Caco-2 (cell line): Measurements from ENCODE around the gene KCNC1. TPM values are rescaled to one million over a fixed set of nuclear protein-coding genes. Genes with fewer than 3 reads are reported as not detected.
A peak's percentile ranks its signal among the peaks of the same experiment; 100 is the strongest.

Experiments used
- BruUV-seq: library from RNA; stranded (reverse); fragments of 400-500 nt; replicated peaks from 2 replicates; lab custom pipeline; 2021; lab: Mats Ljungman, UMichigan
- CTCF ChIA-PET: fragments of 300-600 bp; sonication (Branson Sonifier 250); formaldehyde crosslinking; loops from one replicate; lab custom pipeline; 2022; ENCODE audit warnings: antibody characterized with exemption; lab: Charles Lee
- POLR2A ChIA-PET: fragments of 300-600 bp; sonication (Branson Sonifier 250); formaldehyde crosslinking; loops from one replicate; lab custom pipeline; 2022; ENCODE audit warnings: antibody characterized with exemption; lab: Charles Lee
- DNase-seq, 2 experiments: peaks; one replicate each; pipeline versions ENCODE4 v3.0.0 to v3.0.0-alpha.2; 2020 to 2022
- H3K27me3 ChIP-seq: replicated peaks from 2 replicates; pipeline ENCODE4 v1.6.0; 2011; ENCODE audit warnings: low read length; ENCODE audit not compliant: control insufficient read depth, insufficient read depth
- H3K36me3 ChIP-seq: 2 replicates; pipeline ENCODE4 v1.5.1; 2011; ENCODE audit warnings: low read length; ENCODE audit not compliant: control insufficient read depth, insufficient read depth
- H3K4me1 ChIP-seq: fragments of 250-450 bp; sonication (Bioruptor Pico); 2 replicates; pipeline ENCODE4 v1.5.1; 2020; ENCODE audit warnings: mild to moderate bottlenecking
- H3K4me3 ChIP-seq: 2 replicates; pipeline ENCODE4 v1.5.1; 2011; ENCODE audit warnings: low read depth, mild to moderate bottlenecking, control low read depth, low read length
- H3K9me3 ChIP-seq: fragments of 250-450 bp; sonication (Bioruptor Pico); 2 replicates; pipeline ENCODE4 v1.5.1; 2020; ENCODE audit warnings: mild to moderate bottlenecking, moderate library complexity
- H3K27ac Mint-ChIP-seq: one replicate; pipeline ENCODE4 v1.8.0; 2022; ENCODE audit warnings: mixed read lengths; ENCODE audit not compliant: unreplicated experiment
- H3K27me3 Mint-ChIP-seq: one replicate; pipeline ENCODE4 v1.8.0; 2022; ENCODE audit warnings: mixed read lengths; ENCODE audit not compliant: insufficient read depth, unreplicated experiment
- H3K36me3 Mint-ChIP-seq: one replicate; pipeline ENCODE4 v1.8.0; 2022; ENCODE audit warnings: mild to moderate bottlenecking, mixed read lengths; ENCODE audit not compliant: insufficient read depth, unreplicated experiment
- H3K4me1 Mint-ChIP-seq: one replicate; pipeline ENCODE4 v1.8.0; 2022; ENCODE audit warnings: low read depth, mixed read lengths; ENCODE audit not compliant: unreplicated experiment
- H3K4me3 Mint-ChIP-seq: one replicate; pipeline ENCODE4 v1.8.0; 2022; ENCODE audit warnings: mild to moderate bottlenecking, moderate library complexity, mixed read lengths; ENCODE audit not compliant: unreplicated experiment
- H3K9me3 Mint-ChIP-seq: one replicate; pipeline ENCODE4 v1.8.0; 2022; ENCODE audit warnings: mixed read lengths; ENCODE audit not compliant: unreplicated experiment
- CTCF ChIP-seq, 2 experiments: fragments of 200-600 bp in 1 of 2; IDR thresholded peaks; 1 replicate in 1 of 2; 2 replicates in 1 of 2; pipeline versions ENCODE4 v1.5.1 to v1.8.0; 2011 to 2022; ENCODE audit warnings: antibody characterized with exemption in 1 of 2, control low read depth in 1 of 2, inconsistent platforms in 1 of 2, low read depth in 1 of 2, low read length in 1 of 2, mild to moderate bottlenecking in 1 of 2, moderate library complexity in 1 of 2; ENCODE audit not compliant: insufficient read depth in 1 of 2, severe bottlenecking in 1 of 2, unreplicated experiment in 1 of 2
- intact Hi-C: fragments of 100-400 bp; cut with micrococcal nuclease; formaldehyde crosslinking; loops from one replicate; pipeline ENCODE4 v1.10.0; 2022; ENCODE audit not compliant: unreplicated experiment
- total RNA-seq: library from RNA; stranded (reverse); gene quantifications from 2 replicates; pipeline ENCODE4 v1.2.3, GENCODE V29; 2022

KCNC1 gene
- total RNA-seq, 1 experiment from 2014 or later = 0.07 TPM

GRCh38 chr11:17827006-17827405, 92.4 kb downstream of the KCNC1 start:
- peak in 1 of 2 experiments; percentile 10 for DNase-seq

GRCh38 chr11:17828311-17828751, 93.8 kb downstream of the KCNC1 start:
- H3K4me3 ChIP-seq = no peak overlapping the region
- CTCF ChIA-PET = interaction anchor here (0.5 kb wide), 1 partner anchor 93 kb away, joined by 3 read pairs; the partner anchor contains the start of gene KCNC1
- H3K36me3 ChIP-seq = no peaks in the 10 kb centered on the region
- H3K27me3 Mint-ChIP-seq = no peaks in the 10 kb centered on the region
- H3K4me1 ChIP-seq = no peaks in the 10 kb centered on the region
- no peak for TF ChIP-seq CTCF (IDR thresholded peaks at IDR 0.05; ENCODE audit: insufficient read depth in 1 of 2, low read depth in 1 of 2, low read length in 1 of 2, severe bottlenecking in 1 of 2, unreplicated experiment in 1 of 2)
- no peaks in the 10 kb centered on the region for H3K9me3 ChIP-seq
- DNase-seq = no peak
- no peak overlapping the region for H3K4me3 Mint-ChIP-seq
- H3K36me3 Mint-ChIP-seq = no peaks in the 10 kb centered on the region
- H3K27ac Mint-ChIP-seq = no peak overlapping the region
- no peaks in the 10 kb centered on the region for H3K9me3 Mint-ChIP-seq
- no TSS peak for BruUV-seq
- intact Hi-C loops = no loop called here
- no peaks in the 10 kb centered on the region for H3K4me1 Mint-ChIP-seq
- POLR2A ChIA-PET = no interaction called here
- no peaks in the 10 kb centered on the region for H3K27me3 ChIP-seq

More at GRCh38 chr11:17827006-17827405, 92.4 kb downstream of the KCNC1 start:
- no peaks in the 10 kb centered on the region for H3K4me1 ChIP-seq
- no peaks in the 10 kb centered on the region for H3K27me3 Mint-ChIP-seq
- H3K36me3 ChIP-seq = no peaks in the 10 kb centered on the region
- peak in 1 of 2 experiments; percentile 56 for TF ChIP-seq CTCF (IDR thresholded peaks at IDR 0.05; ENCODE audit: insufficient read depth in 1 of 2, low read depth in 1 of 2, low read length in 1 of 2, severe bottlenecking in 1 of 2, unreplicated experiment in 1 of 2)
- H3K27ac Mint-ChIP-seq = no peak overlapping the region
- H3K9me3 ChIP-seq = no peaks in the 10 kb centered on the region
- H3K27me3 ChIP-seq = no peaks in the 10 kb centered on the region
- no peak overlapping the region for H3K4me3 ChIP-seq
- ChIA-PET CTCF (interaction anchor here (1.1 kb wide), 1 partner anchor 96 kb away, joined by 4 read pairs; no protein-coding TSS in a partner anchor), POLR2A (no interaction called here)
- BruUV-seq = no TSS peak
- H3K36me3 Mint-ChIP-seq = no peaks in the 10 kb centered on the region
- no peak overlapping the region for H3K4me3 Mint-ChIP-seq
- no peaks in the 10 kb centered on the region for H3K9me3 Mint-ChIP-seq
- intact Hi-C loops = loop anchor here (1.0 kb wide), 1 partner anchor 67 kb away; no protein-coding TSS in a partner anchor
- no peaks in the 10 kb centered on the region for H3K4me1 Mint-ChIP-seq

GRCh38 chr11:17831228-17831627, 96.6 kb downstream of the KCNC1 start:
- DNase-seq = no peak
- intact Hi-C loops = no loop called here
- Mint-ChIP-seq H3K4me1 (no peaks in the 10 kb centered on the region), H3K4me3 (no peak overlapping the region), H3K9me3 (no peaks in the 10 kb centered on the region), H3K36me3 (no peaks in the 10 kb centered on the region), H3K27me3 (no peaks in the 10 kb centered on the region), H3K27ac (no peak overlapping the region)
- Histone ChIP-seq H3K27me3 (no peaks in the 10 kb centered on the region), H3K9me3 (no peaks in the 10 kb centered on the region), H3K4me1 (no peaks in the 10 kb centered on the region), H3K36me3 (no peaks in the 10 kb centered on the region), H3K4me3 (no peak overlapping the region)
- ChIA-PET POLR2A (no interaction called here), CTCF (no interaction called here)
- no peak for TF ChIP-seq CTCF (IDR thresholded peaks at IDR 0.05; ENCODE audit: insufficient read depth in 1 of 2, low read depth in 1 of 2, low read length in 1 of 2, severe bottlenecking in 1 of 2, unreplicated experiment in 1 of 2)
- BruUV-seq = no TSS peak
